HL-60 (cell line): ENCODE results near the gene BCLAF3.

Experiments
- DNase-seq, 2 experiments: peaks; one replicate each; pipeline ENCODE4 v3.0.0-alpha.2; 2010 to 2020; ENCODE audit warnings: low read depth in 1 of 2, low spot score in 1 of 2
- H3K27ac ChIP-seq: fragments of 250-450 bp; sonication (Bioruptor Pico); replicated peaks from 2 replicates; pipeline ENCODE4 v1.5.1; 2020; ENCODE audit warnings: mild to moderate bottlenecking, moderate library complexity
- H3K27me3 ChIP-seq: fragments of 250-450 bp; sonication (Bioruptor Pico); 2 replicates; pipeline ENCODE4 v1.5.1; 2021; ENCODE audit warnings: mild to moderate bottlenecking, moderate library complexity; ENCODE audit not compliant: insufficient read depth, poor library complexity, severe bottlenecking
- H3K4me3 ChIP-seq: replicated peaks from 2 replicates; pipeline ENCODE4 v1.5.1; 2011; ENCODE audit warnings: mild to moderate bottlenecking, control low read depth, low read length; ENCODE audit not compliant: insufficient read depth
- GABPA ChIP-seq: IDR thresholded peaks from 2 replicates; pipeline ENCODE4 v1.6.1; 2012; ENCODE audit warnings: low read depth
- POLR2AphosphoS5 ChIP-seq: IDR thresholded peaks from 2 replicates; pipeline ENCODE4 v1.6.1; 2012; ENCODE audit warnings: low read depth
- REST ChIP-seq: IDR thresholded peaks from 2 replicates; pipeline ENCODE4 v1.6.1; 2012; ENCODE audit warnings: low read depth; ENCODE audit not compliant: insufficient replicate concordance
- SPI1 ChIP-seq: IDR thresholded peaks from 2 replicates; pipeline ENCODE4 v1.6.1; 2012; ENCODE audit warnings: low read depth, mild to moderate bottlenecking, borderline replicate concordance
- TF ChIP-seq, protein P1 (sequence below): IDR thresholded peaks from one replicate; pipeline ENCODE4 v1.5.1; 2011; ENCODE audit warnings: low read length, control low read depth, inconsistent platforms; ENCODE audit not compliant: insufficient read depth

BCLAF3 gene

GRCh38 chrX:19990151-19990555, 708 bp downstream of the BCLAF3 start:
- H3K27ac ChIP-seq: no peak overlapping the region
- no peak for TF ChIP-seq GABPA
- no peak for TF ChIP-seq REST
- TF ChIP-seq, protein P1, sequence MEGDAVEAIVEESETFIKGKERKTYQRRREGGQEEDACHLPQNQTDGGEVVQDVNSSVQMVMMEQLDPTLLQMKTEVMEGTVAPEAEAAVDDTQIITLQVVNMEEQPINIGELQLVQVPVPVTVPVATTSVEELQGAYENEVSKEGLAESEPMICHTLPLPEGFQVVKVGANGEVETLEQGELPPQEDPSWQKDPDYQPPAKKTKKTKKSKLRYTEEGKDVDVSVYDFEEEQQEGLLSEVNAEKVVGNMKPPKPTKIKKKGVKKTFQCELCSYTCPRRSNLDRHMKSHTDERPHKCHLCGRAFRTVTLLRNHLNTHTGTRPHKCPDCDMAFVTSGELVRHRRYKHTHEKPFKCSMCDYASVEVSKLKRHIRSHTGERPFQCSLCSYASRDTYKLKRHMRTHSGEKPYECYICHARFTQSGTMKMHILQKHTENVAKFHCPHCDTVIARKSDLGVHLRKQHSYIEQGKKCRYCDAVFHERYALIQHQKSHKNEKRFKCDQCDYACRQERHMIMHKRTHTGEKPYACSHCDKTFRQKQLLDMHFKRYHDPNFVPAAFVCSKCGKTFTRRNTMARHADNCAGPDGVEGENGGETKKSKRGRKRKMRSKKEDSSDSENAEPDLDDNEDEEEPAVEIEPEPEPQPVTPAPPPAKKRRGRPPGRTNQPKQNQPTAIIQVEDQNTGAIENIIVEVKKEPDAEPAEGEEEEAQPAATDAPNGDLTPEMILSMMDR: no peak
- TF ChIP-seq SPI1: no peak
- TF ChIP-seq POLR2AphosphoS5: no peak
- no peaks in the 10 kb centered on the region for H3K27me3 ChIP-seq
- peak in 1 of 2 experiments; percentile 4 for DNase-seq
- H3K4me3 ChIP-seq: peak overlapping the region; percentile 78

DNA sequence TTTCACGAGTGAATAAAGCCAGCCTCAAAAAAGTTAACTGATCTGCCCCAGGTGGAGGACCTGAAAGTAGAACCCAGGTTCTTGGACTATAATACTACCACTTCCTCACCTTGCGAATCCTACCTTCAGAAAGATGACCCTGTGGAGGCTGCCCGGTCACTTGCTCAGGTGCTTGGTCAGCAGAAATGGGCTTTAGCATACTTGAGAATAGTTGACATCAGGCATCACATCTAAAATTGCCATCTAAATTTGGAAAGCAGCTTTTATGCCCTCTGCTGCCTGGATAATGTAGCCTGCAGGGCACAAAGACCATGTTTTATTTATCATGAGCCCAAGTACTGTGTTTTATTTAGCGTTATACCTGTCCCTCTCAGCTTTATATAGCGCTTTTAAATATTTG, 3.0 kb downstream of the BCLAF3 start:
- TF ChIP-seq, protein P1: no peak
- TF ChIP-seq POLR2AphosphoS5: no peak
- no peak for TF ChIP-seq GABPA
- no peak for TF ChIP-seq REST
- TF ChIP-seq SPI1: no peak
- H3K27me3 ChIP-seq: no peaks in the 10 kb centered on the region

DNA sequence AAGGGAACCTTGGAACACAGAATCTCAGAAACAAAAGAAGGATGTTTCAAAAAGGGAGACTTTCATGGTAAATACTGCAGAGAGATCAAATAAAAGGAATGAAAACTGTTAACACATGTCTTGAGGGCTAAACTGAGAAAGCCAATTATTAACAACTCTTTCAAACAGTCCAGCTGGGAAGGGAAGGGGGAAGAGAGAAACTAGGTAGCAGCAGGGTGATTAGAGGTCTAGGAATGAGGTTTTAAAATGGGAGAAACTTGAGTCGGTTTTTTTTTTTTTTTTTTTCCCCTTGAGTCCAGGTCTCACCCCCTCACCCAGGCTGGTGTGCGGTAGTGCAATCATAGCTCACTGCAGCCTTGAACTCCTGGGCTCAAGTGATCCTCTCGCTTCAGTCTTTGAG, 4.3 kb downstream of the BCLAF3 start:
- H3K27ac ChIP-seq: no peak overlapping the region
- no peak for TF ChIP-seq POLR2AphosphoS5
- TF ChIP-seq, protein P1: no peak
- no peak for TF ChIP-seq REST
- TF ChIP-seq GABPA: no peak
- TF ChIP-seq SPI1: no peak

More for the DNA sequence above, 3.0 kb downstream of the BCLAF3 start:
- H3K4me3 ChIP-seq: no peak overlapping the region
- H3K27ac ChIP-seq: no peak overlapping the region
- no peak for DNase-seq

More for the DNA sequence above, 4.3 kb downstream of the BCLAF3 start:
- Histone ChIP-seq H3K4me3 (no peak overlapping the region), H3K27me3 (no peaks in the 10 kb centered on the region)
- no peak for DNase-seq
